SK-N-MC (cell line): ENCODE data around the gene OSMR.

Source experiments
- EZH2 ChIP-seq: fragments of 200-600 bp; sonication (generic); IDR thresholded peaks from one replicate; pipeline ENCODE4 v1.6.1; 2017; ENCODE audit warnings: antibody characterized with exemption
- POLR2AphosphoS5 ChIP-seq: IDR thresholded peaks from 2 replicates; pipeline ENCODE4 v1.6.1; 2012; ENCODE audit warnings: mild to moderate bottlenecking, low read depth, low read length, borderline replicate concordance

DNA sequence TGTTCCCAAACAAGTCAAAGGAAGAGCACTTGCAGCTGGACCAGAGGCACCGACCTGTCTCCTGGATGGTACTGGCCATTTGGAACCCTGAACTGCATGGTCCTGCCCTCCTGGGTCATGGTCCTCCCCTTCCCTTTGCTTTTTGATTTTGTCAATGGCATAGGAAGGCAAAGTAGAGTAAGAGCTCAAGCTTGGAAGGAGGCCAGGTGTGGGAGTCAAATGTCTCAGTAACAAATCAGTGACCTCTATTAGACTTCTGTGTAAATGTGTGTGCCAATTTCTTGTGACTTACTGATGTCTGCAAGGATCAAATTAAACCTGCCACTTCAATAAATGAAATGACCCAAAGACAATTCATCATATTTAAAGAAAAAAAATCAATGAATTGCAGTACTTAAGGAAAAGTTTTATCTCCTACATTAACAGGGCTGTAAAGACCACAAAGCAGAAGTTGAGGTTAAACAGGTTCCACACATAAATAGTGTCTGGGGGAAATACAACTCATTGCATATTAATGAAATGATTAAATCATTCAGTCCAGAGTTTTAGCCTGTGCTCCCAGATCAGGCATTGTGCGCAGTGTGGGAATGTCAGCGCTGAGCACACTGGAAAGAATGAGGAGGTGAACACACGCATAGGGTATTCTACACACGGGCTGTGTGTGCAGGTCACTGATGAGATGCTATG lies 32.7 kb downstream of the OSMR start:
- TF ChIP-seq EZH2: no peak
- TF ChIP-seq POLR2AphosphoS5: no peak
